HPDE6-E6E7 (cell line): Measurements from ENCODE around the gene LRRFIP2.
"Not testable (repeated sequence)": the region's sequence is repeated elsewhere in the genome, so short reads cannot be mapped to it uniquely, and the experiment has no call there.

ENCODE experiments used
- DNase-seq: peaks from one replicate; pipeline ENCODE4 v3.0.0; 2011; ENCODE audit warnings: missing footprints; ENCODE audit errors: extremely low spot score

Gene LRRFIP2

GRCh38 chr3:37143821-37144220, 30.6 kb downstream of the LRRFIP2 start:
- no peak for DNase-seq

- DNase-seq: no peak
These were observed 32.7 kb downstream of the LRRFIP2 start for GRCh38 chr3:37141676-37142075.

GRCh38 chr3:37140899-37141541, 33.4 kb downstream of the LRRFIP2 start:
- no peak for DNase-seq

GRCh38 chr3:37139567-37140052, 34.8 kb downstream of the LRRFIP2 start:
- DNase-seq: no peak

GRCh38 chr3:37138816-37139215, 35.6 kb downstream of the LRRFIP2 start:
- DNase-seq: no peak

GRCh38 chr3:37137516-37137915, 36.9 kb downstream of the LRRFIP2 start:
- DNase-seq: no peak

GRCh38 chr3:37136067-37136466, 38.3 kb downstream of the LRRFIP2 start:
- no peak for DNase-seq

GRCh38 chr3:37135561-37135960, 38.8 kb downstream of the LRRFIP2 start:
- no peak for DNase-seq

GRCh38 chr3:37132334-37132733, 42.0 kb downstream of the LRRFIP2 start:
- no peak for DNase-seq

GRCh38 chr3:37131860-37132144, 42.6 kb downstream of the LRRFIP2 start:
- DNase-seq: no peak

- DNase-seq: no peak
These were observed 43.2 kb downstream of the LRRFIP2 start for GRCh38 chr3:37130984-37131859.

- DNase-seq: no peak
These were observed 43.9 kb downstream of the LRRFIP2 start for GRCh38 chr3:37130448-37130847.

- no peak for DNase-seq
These were observed 44.5 kb downstream of the LRRFIP2 start for GRCh38 chr3:37129871-37130270.

- DNase-seq: no peak
These were observed 47.0 kb downstream of the LRRFIP2 start for GRCh38 chr3:37127340-37127739.

GRCh38 chr3:37126856-37127255, 47.5 kb downstream of the LRRFIP2 start:
- no peak for DNase-seq

- no peak for DNase-seq
These were observed 48.9 kb downstream of the LRRFIP2 start for GRCh38 chr3:37125195-37126073.

- DNase-seq: no peak
These were observed 49.9 kb downstream of the LRRFIP2 start for GRCh38 chr3:37124435-37124834.

GRCh38 chr3:37123292-37123691, 51.1 kb downstream of the LRRFIP2 start:
- no peak for DNase-seq

- DNase-seq: not testable (repeated sequence)
These were observed 52.3 kb downstream of the LRRFIP2 start for GRCh38 chr3:37122069-37122468.

GRCh38 chr3:37118163-37118562, 56.2 kb downstream of the LRRFIP2 start:
- no peak for DNase-seq

GRCh38 chr3:37117548-37117947, 56.8 kb downstream of the LRRFIP2 start:
- no peak for DNase-seq

- DNase-seq: no peak
These were observed 57.4 kb downstream of the LRRFIP2 start for GRCh38 chr3:37116998-37117397.
